Peyer's patch (tissue), 4 donors: ENCODE results near the gene BBS9.

Source experiments
- POLR2A ChIP-seq, 2 donors: fragments of 450-650 bp; IDR thresholded peaks; one replicate each; pipeline ENCODE4 v1.5.1; 2017; ENCODE audit warnings: antibody characterized with exemption in 2 of 2, mild to moderate bottlenecking in 2 of 2, moderate library complexity in 2 of 2
- TF ChIP-seq, protein P1 (sequence below), 6 experiments: fragments of 450-650 bp in 4 of 6; fragments of 200-600 bp in 2 of 6; sonication (generic) in 1 of 6; IDR thresholded peaks; one replicate each; pipeline ENCODE4 v1.5.1; 2017 to 2019; ENCODE audit warnings: antibody characterized with exemption in 6 of 6, mild to moderate bottlenecking in 3 of 6, moderate library complexity in 1 of 6

DNA sequence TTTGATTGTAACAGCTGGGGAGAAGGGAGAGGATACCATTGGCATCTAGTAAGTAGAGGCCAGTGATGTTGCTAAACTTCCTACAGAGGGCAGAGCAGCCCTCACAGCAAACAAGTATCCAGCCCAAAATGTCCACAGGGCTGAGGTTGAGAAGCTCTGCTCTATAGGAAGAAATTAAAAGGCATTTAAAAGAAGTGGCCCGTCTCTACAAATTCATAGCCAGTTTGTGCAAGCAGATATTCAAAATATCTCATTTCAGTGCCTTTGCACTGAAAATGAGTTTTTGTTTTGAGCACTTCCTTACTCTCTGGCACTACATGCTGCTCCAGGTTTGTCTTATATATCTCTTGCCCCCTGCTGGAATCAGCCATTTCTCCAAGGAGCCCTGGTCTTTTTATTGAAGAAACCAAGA is 330.0 kb downstream of the BBS9 start:
- TF ChIP-seq, protein P1, sequence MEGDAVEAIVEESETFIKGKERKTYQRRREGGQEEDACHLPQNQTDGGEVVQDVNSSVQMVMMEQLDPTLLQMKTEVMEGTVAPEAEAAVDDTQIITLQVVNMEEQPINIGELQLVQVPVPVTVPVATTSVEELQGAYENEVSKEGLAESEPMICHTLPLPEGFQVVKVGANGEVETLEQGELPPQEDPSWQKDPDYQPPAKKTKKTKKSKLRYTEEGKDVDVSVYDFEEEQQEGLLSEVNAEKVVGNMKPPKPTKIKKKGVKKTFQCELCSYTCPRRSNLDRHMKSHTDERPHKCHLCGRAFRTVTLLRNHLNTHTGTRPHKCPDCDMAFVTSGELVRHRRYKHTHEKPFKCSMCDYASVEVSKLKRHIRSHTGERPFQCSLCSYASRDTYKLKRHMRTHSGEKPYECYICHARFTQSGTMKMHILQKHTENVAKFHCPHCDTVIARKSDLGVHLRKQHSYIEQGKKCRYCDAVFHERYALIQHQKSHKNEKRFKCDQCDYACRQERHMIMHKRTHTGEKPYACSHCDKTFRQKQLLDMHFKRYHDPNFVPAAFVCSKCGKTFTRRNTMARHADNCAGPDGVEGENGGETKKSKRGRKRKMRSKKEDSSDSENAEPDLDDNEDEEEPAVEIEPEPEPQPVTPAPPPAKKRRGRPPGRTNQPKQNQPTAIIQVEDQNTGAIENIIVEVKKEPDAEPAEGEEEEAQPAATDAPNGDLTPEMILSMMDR (IDR thresholded peaks at IDR 0.05), result peak in 4 of 6 experiments; percentile 12 to 50 (median 43)
- no peak for TF ChIP-seq POLR2A (IDR thresholded peaks at IDR 0.05)
